Measurements from ENCODE around the gene CHST11.
A peak's percentile ranks its signal among the peaks of the same experiment; 100 is the strongest.

- TF ChIP-seq CTCF (IDR thresholded peaks at IDR 0.05; ENCODE audit: low read depth, low read length, missing input control) = no peak
- TF ChIP-seq SP1 (IDR thresholded peaks at IDR 0.05) = no peak
- no peak for TF ChIP-seq TAF1 (conservative IDR thresholded peaks at IDR 0.05)
- peak in 1 of 2 donors; percentile 20 for TF ChIP-seq RAD21 (IDR thresholded peaks at IDR 0.05)
- TF ChIP-seq EGR1 (IDR thresholded peaks at IDR 0.05; ENCODE audit: low read depth in 2 of 2) = no peak
- TF ChIP-seq ZBTB33 (IDR thresholded peaks at IDR 0.05) = no peak
- no peak for TF ChIP-seq ATF3 (IDR thresholded peaks at IDR 0.05)
- no peak for TF ChIP-seq MAX (IDR thresholded peaks at IDR 0.05)
- TF ChIP-seq GABPA (IDR thresholded peaks at IDR 0.05 in 1 of 2, conservative IDR thresholded peaks at IDR 0.05 in 1 of 2) = no peak
- no peak for TF ChIP-seq REST (IDR thresholded peaks at IDR 0.05)
- TF ChIP-seq HNF4A (conservative IDR thresholded peaks at IDR 0.05) = no peak
Measured at GRCh38 chr12:104641862-104642261, 185.1 kb downstream of the CHST11 start.

Data from liver (tissue), 3 donors.